Stimulated activated CD8-positive, alpha-beta memory T cell treated with anti-CD3 and anti-CD28 coated beads, Interleukin-15, amount 100 ng/mL, for 1 hour (primary cell): ENCODE results near the gene CCDC85C.

Source experiments
- DNase-seq: peaks from one replicate; pipeline ENCODE4 v3.0.0-alpha.2; 2020; ENCODE audit warnings: low read depth

Gene CCDC85C

GRCh38 chr14:99628887-99629618, 25.0 kb upstream of the CCDC85C start:
- peak; percentile 27 for DNase-seq

GRCh38 chr14:99627510-99628381, 23.7 kb upstream of the CCDC85C start:
- DNase-seq = no peak

DNA sequence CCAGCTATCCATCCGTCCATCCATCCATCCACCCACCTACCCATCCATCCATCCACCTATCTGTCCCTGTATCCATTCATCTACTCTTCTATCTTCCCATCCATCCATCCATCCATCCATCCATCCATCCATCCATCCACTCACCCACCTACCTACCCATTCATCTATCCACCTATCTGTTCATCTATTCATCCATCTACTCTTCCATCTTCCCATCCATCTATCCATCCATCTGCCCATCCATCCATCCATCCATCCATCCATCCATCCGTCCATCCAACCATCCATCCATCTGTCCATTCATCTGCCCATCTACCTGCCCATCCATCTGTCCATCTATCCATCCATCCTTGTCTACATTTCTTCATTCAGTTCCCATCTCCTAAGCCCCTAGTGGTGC, 23.1 kb upstream of the CCDC85C start:
- DNase-seq = no peak

GRCh38 chr14:99626041-99626648, 22.1 kb upstream of the CCDC85C start:
- no peak for DNase-seq

DNA sequence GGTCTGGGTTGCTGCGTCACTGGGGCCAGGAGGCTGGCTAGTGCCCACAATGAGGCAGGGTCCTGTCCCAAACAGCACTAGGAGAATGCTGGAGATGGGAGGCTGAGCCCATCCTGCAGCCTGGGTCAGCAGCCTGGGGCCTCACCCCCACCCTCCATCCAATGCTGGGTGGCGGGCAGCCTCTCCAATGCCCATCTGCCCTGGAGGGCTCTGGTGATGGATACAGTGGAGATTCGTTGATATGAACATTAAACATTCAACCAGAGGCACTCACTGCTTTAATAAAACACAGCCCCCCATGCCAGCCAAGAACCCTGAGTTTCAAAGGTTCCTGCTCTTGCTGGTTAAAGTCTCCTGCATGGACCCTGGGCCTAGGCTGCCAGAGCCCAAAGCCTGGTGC, 21.5 kb upstream of the CCDC85C start:
- no peak for DNase-seq

DNA sequence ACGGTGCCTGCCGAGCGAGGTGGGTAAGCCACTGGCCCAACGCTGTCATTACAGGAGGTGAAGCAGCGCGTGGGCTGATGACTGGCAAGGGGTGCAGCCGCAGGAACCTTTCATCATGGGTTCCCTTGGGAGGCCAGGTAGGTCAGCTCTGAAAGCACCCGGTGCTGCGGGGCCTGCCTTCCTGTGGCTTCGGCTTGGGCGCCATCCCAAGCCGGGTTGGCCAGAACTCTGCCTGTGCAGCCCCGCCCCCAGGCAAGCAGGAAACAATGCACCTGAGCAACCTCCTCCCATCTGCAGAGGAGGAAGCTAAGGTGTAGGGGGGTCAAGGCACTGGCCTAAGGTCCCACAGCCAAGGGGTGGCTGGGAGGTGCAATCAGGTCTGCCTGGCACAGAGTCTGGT, 21.0 kb upstream of the CCDC85C start:
- no peak for DNase-seq

GRCh38 chr14:99624024-99624423, 20.0 kb upstream of the CCDC85C start:
- DNase-seq = no peak

GRCh38 chr14:99621948-99622347, 17.9 kb upstream of the CCDC85C start:
- DNase-seq = no peak

- no peak for DNase-seq
Observed at GRCh38 chr14:99619835-99620834, 16.1 kb upstream of the CCDC85C start.

GRCh38 chr14:99616832-99617800, 13.1 kb upstream of the CCDC85C start:
- no peak for DNase-seq

- DNase-seq = no peak
Observed at GRCh38 chr14:99615497-99616157, 11.6 kb upstream of the CCDC85C start.

DNA sequence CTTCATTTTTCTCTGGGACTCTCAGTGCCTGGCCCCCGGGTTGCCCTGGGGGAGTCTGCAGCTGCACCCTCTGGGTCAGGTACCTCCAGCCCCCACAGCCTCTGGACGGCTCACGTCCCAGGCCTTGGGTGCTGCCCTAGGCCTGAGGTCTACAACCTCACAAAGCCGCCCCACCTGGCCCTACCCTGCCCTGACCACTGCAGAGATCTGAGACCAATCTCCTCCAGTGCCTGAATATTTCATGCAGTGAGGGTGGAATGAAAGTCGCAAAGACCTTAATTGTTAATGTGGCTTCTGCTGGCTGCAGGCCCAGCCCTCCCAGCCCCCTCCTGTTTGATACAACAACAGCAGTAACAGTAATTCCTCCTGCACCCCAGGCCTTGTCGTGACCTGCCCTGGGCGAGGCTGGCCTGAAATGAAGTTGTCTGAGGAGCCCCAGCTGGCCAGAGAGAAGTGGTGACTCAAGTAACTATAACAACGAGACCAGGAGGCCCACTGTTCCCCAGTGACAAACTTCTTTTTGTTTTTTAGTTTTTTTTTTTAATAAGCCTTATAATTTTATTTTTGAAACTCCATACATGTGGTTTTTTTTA, 8.8 kb upstream of the CCDC85C start:
- no peak for DNase-seq

GRCh38 chr14:99612071-99612737, 8.2 kb upstream of the CCDC85C start:
- no peak for DNase-seq

DNA sequence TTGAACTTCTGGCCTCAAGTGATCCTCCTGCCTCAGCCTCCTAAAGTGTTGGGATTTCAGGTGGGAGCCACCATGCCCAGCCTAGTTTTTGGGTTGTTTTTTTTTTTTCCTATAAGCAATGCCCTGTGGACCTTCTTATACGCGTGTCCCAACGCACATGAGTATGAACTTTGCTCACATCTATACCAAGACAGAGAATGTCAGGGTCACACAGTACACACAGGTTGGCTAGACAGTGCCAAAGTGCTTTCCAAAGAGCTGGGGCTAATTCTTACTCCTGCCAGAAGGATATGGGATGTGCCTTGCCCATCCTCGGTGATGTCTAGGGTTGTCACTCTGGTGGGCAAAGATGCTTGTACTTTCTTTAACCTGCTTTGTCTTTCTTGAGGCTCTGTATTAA, 7.6 kb upstream of the CCDC85C start:
- DNase-seq = no peak

GRCh38 chr14:99609245-99610170, 5.5 kb upstream of the CCDC85C start:
- DNase-seq = no peak

DNA sequence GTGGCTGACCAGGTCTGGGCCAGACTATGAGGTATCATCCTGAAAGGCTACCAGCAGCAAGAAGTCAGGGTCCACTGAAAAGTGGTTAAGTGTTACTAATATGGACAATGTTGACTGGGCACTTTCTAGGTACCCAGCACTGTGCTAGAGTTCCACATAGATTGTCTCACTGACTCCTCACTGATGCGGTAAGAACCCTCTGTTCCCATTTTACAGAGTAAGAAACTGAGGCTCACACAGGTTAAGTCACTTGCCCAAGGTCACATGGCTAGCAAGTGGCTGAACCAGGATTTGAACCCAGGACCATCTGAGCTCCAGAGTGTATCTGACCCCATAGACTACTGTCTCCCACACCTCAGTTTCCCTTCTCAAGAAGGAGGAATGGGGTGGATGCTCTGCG, 4.6 kb upstream of the CCDC85C start:
- no peak for DNase-seq

GRCh38 chr14:99606359-99606758, 2.4 kb upstream of the CCDC85C start:
- no peak for DNase-seq
